Nephron progenitor cell (in vitro differentiated cells): ENCODE measurements around the gene TPRA1.

Experiments
- DNase-seq: peaks from one replicate; pipeline ENCODE4 v3.0.0; 2021
- H3K27ac Mint-ChIP-seq: 2 replicates; pipeline ENCODE4 v1.8.0; 2021; ENCODE audit warnings: mild to moderate bottlenecking, moderate library complexity, mixed read lengths
- H3K27me3 Mint-ChIP-seq: 2 replicates; pipeline ENCODE4 v1.8.0; 2021; ENCODE audit warnings: mild to moderate bottlenecking, low read depth, mixed read lengths; ENCODE audit not compliant: poor library complexity
- H3K36me3 Mint-ChIP-seq: 2 replicates; pipeline ENCODE4 v1.8.0; 2021; ENCODE audit warnings: low read depth, mixed read lengths
- H3K4me1 Mint-ChIP-seq: 2 replicates; pipeline ENCODE4 v1.8.0; 2021; ENCODE audit warnings: mixed read lengths
- H3K4me3 Mint-ChIP-seq: 2 replicates; pipeline ENCODE4 v1.8.0; 2021; ENCODE audit warnings: mild to moderate bottlenecking, moderate library complexity, mixed read lengths
- H3K9me3 Mint-ChIP-seq: 2 replicates; pipeline ENCODE4 v1.8.0; 2021; ENCODE audit warnings: mild to moderate bottlenecking, moderate library complexity, mixed read lengths
- CTCF ChIP-seq: fragments of 200-600 bp; sonication (generic); IDR thresholded peaks from 2 replicates; pipeline ENCODE4 v1.5.0; 2021; ENCODE audit warnings: antibody characterized with exemption

The TPRA1 gene

DNA sequence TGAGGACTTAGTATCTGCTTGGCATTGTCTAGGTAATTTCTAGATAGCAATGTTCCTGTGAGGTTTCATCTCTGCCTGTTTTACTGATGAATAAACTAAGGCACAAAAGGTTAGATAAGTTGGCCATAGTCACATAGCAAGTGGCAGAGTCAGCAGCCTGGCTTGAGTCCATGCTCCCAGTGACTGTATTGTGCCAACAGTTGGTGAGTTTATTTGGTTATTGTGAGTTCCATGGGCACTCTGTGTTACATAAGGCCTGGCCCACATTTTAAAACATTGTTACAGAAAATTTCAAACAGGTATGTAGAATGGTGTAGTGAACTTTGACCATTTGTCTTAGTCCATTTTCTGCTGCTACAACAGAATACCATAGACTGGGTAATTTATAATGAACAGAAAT, 22.9 kb upstream of the TPRA1 start:
- H3K4me3 Mint-ChIP-seq = no peak overlapping the region
- no peaks in the 10 kb centered on the region for H3K27me3 Mint-ChIP-seq
- no peak for TF ChIP-seq CTCF
- H3K27ac Mint-ChIP-seq = no peak overlapping the region
- H3K4me1 Mint-ChIP-seq = no peaks in the 10 kb centered on the region
- no peaks in the 10 kb centered on the region for H3K9me3 Mint-ChIP-seq
- DNase-seq = no peak
- peaks cover 93% of the 10 kb centered on the region for H3K36me3 Mint-ChIP-seq

DNA sequence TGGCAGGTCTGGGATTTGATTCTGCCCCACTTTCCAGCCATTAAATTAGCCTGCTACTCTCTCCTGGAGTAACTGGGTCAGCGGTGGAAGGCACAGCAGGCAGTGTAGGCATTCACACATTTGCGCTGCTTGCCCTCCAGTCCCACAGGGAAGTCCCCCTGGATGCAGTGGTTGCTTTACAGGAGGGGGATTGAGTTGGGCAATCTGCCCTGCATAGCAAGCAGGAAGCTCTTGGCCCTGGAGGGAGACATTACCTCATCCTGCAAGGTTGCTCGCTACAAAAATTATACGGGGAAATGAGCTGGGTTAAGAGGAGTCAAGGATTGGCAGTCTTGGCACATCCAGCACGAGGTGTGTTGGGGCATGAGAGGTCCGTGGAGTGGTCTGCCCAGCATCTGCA, 22.4 kb upstream of the TPRA1 start:
- no peak for DNase-seq
- no peaks in the 10 kb centered on the region for H3K4me1 Mint-ChIP-seq
- H3K36me3 Mint-ChIP-seq = peaks cover 93% of the 10 kb centered on the region
- no peak for TF ChIP-seq CTCF
- no peak overlapping the region for H3K4me3 Mint-ChIP-seq
- no peak overlapping the region for H3K27ac Mint-ChIP-seq
- H3K9me3 Mint-ChIP-seq = no peaks in the 10 kb centered on the region
- no peaks in the 10 kb centered on the region for H3K27me3 Mint-ChIP-seq

DNA sequence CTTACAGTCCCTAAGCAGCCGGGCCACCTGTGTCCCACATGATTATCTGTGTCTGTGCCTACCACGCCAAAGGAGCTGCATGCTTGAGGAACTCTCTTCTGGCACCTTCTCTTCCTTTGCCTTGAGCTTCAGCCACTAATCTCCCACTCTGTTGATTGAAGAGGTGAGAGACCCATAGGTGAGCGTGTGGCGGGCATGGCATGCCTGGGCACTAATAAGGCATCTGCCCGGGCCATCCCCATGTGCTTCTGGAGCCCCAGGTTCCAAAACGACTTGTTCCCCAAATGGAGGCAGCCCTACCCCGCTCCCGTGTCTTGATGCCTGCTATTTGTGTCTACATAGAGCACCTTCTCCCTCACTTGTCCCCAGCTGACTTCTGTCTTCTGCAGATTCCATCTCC, 20.7 kb upstream of the TPRA1 start:
- TF ChIP-seq CTCF = no peak
- H3K4me1 Mint-ChIP-seq = no peaks in the 10 kb centered on the region
- H3K36me3 Mint-ChIP-seq = peaks cover 95% of the 10 kb centered on the region

DNA sequence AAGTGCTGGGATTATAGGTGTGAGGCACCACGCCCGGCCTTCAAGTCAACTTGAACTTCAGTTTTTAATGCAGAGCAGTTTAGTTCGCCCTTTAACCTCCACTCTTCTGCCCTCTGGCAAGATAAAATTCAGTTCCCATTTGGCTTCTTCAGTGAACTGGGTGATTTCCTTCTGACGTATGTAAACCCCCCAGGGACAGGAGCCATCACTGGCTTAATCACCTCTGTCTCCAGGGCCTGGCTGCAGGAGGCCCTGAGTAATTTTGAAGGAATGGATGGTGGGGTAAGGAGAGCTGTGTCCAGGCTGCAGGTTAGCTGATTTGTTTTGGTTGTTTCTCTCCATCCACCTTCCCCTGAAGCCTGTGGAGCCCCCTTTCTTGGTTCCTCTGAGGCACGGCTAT, 19.6 kb upstream of the TPRA1 start:
- Mint-ChIP-seq H3K27ac (peak overlapping the region; percentile 71), H3K36me3 (peaks cover 95% of the 10 kb centered on the region), H3K9me3 (no peaks in the 10 kb centered on the region), H3K4me3 (no peak overlapping the region), H3K4me1 (no peaks in the 10 kb centered on the region), H3K27me3 (no peaks in the 10 kb centered on the region)
- no peak for TF ChIP-seq CTCF
- DNase-seq = no peak

More for the DNA sequence above, 20.7 kb upstream of the TPRA1 start:
- Mint-ChIP-seq H3K27me3 (no peaks in the 10 kb centered on the region), H3K27ac (no peak overlapping the region), H3K4me3 (no peak overlapping the region), H3K9me3 (no peaks in the 10 kb centered on the region)
- no peak for DNase-seq

GRCh38 chr3:127608362-127608718, 17.8 kb upstream of the TPRA1 start:
- no peaks in the 10 kb centered on the region for H3K27me3 Mint-ChIP-seq
- H3K36me3 Mint-ChIP-seq = peaks cover 91% of the 10 kb centered on the region
- DNase-seq = no peak
- H3K4me3 Mint-ChIP-seq = no peak overlapping the region
- no peaks in the 10 kb centered on the region for H3K4me1 Mint-ChIP-seq
- no peak for TF ChIP-seq CTCF
- H3K9me3 Mint-ChIP-seq = no peaks in the 10 kb centered on the region
- H3K27ac Mint-ChIP-seq = peak overlapping the region; percentile 53

DNA sequence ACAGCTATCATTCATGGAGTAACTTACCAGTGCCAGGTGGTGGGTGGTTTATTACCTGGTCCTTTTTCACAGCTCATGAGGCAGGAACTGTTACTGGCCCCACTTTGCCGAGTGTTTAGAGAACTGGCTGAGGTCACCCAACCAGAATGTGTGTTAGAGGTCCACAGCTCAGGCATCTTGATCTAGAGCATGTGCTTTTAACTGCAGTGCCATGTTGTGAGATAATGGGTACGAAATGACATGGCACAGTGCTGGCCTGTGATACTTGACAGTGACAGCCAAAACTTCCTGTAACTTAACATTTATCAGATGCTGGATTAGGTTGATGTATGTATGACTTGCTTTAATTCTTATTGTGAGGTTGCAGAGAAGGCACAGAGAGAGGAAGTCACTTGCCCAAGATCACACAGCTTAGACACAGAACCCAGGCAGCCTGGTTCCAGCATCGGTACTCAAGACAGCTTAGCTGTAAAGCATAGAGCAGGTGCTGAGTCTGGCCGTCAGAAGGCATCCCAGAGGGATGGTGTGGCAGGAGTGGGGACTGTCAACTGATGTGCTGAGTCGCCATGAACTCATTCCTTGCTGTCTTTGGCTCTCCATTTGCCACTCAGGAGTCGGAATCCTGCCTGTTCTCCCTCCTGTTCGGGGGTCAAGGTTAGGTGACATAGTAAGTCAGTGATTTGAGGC, 17.3 kb upstream of the TPRA1 start:
- no peak for TF ChIP-seq CTCF
- no peaks in the 10 kb centered on the region for H3K4me1 Mint-ChIP-seq
- peaks cover 86% of the 10 kb centered on the region for H3K36me3 Mint-ChIP-seq
- H3K27ac Mint-ChIP-seq = peak overlapping the region; percentile 57
- no peaks in the 10 kb centered on the region for H3K9me3 Mint-ChIP-seq
- no peaks in the 10 kb centered on the region for H3K27me3 Mint-ChIP-seq
- no peak for DNase-seq
- H3K4me3 Mint-ChIP-seq = no peak overlapping the region
